ENCODE results near the gene LYZL1. TPM values are rescaled to one million over a fixed set of nuclear protein-coding genes. Genes with fewer than 3 reads are reported as not detected.

LYZL1 gene
- total RNA-seq, 1 donor from 2014 or later = not detected

DNA sequence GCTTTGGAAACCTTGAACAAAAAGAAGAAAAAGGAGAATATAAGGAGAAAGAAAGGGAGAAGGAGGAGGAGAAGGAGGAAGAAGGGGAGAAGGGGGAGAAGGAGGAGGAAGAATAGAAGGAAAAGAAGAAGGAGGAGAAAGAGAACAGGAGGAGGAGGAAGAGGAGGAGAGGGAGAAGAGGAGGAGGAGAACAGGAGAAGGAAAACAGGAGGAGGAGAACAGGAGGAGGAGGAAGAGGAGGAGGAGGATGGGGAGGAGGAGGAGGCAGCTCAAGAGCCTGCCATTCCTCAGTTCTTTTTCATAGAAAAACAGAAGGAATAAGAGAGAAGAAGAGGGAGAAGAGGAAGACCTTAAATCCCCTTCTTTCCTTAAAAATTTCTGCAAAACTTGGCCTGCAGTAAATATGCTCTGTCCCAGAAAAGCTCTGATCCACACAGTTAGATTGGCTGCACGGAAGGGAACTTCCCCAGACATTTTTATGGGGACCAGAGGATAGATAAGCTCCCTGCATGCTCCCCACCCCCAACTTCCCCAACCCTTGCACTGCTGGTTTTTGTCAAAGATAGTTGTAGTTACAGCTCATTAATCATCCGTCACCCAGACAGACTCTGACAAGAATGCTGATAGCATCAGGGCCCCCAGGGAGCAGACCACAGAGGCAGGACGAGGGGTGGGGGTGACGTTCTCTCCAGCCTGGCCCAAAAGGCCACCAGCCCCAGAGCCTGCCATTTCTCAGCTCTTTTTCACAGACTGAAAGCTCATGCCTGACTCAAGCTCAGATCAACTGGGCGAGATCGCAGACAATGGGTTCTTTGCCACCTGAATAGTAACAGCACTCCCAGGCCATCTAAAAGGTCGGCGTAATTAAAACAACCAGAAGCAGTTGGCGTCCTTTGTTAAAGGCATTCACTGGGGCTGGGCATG, 34.5 kb upstream of the LYZL1 start:
- no peak for TF ChIP-seq POLR2AphosphoS5 (IDR thresholded peaks at IDR 0.05; ENCODE audit: insufficient read depth in 1 of 2, low read depth in 1 of 2)
- TF ChIP-seq, protein P1, sequence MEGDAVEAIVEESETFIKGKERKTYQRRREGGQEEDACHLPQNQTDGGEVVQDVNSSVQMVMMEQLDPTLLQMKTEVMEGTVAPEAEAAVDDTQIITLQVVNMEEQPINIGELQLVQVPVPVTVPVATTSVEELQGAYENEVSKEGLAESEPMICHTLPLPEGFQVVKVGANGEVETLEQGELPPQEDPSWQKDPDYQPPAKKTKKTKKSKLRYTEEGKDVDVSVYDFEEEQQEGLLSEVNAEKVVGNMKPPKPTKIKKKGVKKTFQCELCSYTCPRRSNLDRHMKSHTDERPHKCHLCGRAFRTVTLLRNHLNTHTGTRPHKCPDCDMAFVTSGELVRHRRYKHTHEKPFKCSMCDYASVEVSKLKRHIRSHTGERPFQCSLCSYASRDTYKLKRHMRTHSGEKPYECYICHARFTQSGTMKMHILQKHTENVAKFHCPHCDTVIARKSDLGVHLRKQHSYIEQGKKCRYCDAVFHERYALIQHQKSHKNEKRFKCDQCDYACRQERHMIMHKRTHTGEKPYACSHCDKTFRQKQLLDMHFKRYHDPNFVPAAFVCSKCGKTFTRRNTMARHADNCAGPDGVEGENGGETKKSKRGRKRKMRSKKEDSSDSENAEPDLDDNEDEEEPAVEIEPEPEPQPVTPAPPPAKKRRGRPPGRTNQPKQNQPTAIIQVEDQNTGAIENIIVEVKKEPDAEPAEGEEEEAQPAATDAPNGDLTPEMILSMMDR (IDR thresholded peaks at IDR 0.05) = no peak
- H3K36me3 ChIP-seq = no peaks in the 10 kb centered on the region
- H3K9me3 ChIP-seq = no peaks in the 10 kb centered on the region
- no peak overlapping the region for H3K4me3 ChIP-seq
- H3K27me3 ChIP-seq = no peaks in the 10 kb centered on the region
- intact Hi-C loops (cut with DNase I) = loop anchor here (5.0 kb wide), 1 partner anchor 137 kb away; no protein-coding TSS in a partner anchor
- H3K27ac ChIP-seq = no peak overlapping the region
- H3K4me1 ChIP-seq = peaks cover 40% of the 10 kb centered on the region
- DNase-seq (ENCODE audit: extremely low spot score in 2 of 2) = no peak

DNA sequence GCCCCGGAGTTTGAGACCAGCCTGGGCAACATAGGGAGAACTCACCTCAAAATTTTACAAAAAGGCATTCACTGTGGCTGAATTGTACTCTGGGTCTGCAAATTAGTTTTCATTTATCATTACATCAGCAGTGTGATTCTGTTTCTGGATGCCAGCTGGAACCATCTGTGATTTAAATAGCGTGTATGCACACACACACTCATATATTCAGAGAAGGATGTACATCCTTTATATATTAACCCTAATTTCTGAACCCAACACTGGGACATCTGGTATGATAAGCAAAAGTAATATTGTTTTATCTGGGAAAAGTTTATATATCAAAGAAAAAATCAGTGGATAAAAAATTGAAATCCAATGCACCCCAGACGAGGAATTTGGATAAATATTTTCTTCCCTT, 33.8 kb upstream of the LYZL1 start:
- TF ChIP-seq, protein P1 (IDR thresholded peaks at IDR 0.05) = no peak
- TF ChIP-seq POLR2A (IDR thresholded peaks at IDR 0.05) = no peak
- TF ChIP-seq POLR2AphosphoS5 (IDR thresholded peaks at IDR 0.05; ENCODE audit: insufficient read depth in 1 of 2, low read depth in 1 of 2) = no peak
- H3K27ac ChIP-seq = peak overlapping the region; percentile 71
- peaks cover 40% of the 10 kb centered on the region for H3K4me1 ChIP-seq
- H3K9me3 ChIP-seq = no peaks in the 10 kb centered on the region
- no peak overlapping the region for H3K4me3 ChIP-seq
- no peak for DNase-seq (ENCODE audit: extremely low spot score in 2 of 2)
- H3K27me3 ChIP-seq = no peaks in the 10 kb centered on the region
- no peaks in the 10 kb centered on the region for H3K36me3 ChIP-seq
- intact Hi-C loops (cut with DNase I) = loop anchor here (5.0 kb wide), 1 partner anchor 138 kb away; no protein-coding TSS in a partner anchor

DNA sequence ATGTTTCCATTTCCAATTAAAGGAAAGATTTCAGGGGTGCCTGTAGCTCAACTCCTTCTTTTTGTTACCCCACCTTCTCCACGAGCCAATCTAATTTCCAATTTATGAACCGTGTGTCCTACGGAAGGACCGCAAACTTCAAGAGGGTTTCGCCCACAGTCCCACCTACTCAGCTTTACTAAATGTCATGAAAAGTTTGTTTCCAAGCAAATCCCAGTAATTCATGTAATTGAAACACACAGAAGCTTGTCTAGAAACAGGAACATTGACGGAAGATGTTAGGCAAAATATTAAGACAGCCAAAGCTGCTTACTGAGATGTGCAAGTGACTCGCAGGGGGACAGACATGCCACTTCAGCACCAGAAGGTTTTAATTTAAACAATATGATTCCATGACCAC, 32.9 kb upstream of the LYZL1 start:
- no peaks in the 10 kb centered on the region for H3K9me3 ChIP-seq
- peak overlapping the region; percentile 71 for H3K27ac ChIP-seq
- DNase-seq (ENCODE audit: extremely low spot score in 2 of 2) = no peak
- intact Hi-C loops (cut with DNase I) = loop anchor here (5.0 kb wide), 1 partner anchor 139 kb away; no protein-coding TSS in a partner anchor
- TF ChIP-seq, protein P1 (IDR thresholded peaks at IDR 0.05) = no peak
- no peak for TF ChIP-seq POLR2A (IDR thresholded peaks at IDR 0.05)
- TF ChIP-seq POLR2AphosphoS5 (IDR thresholded peaks at IDR 0.05; ENCODE audit: insufficient read depth in 1 of 2, low read depth in 1 of 2) = no peak
- H3K4me1 ChIP-seq = peaks cover 40% of the 10 kb centered on the region
- H3K27me3 ChIP-seq = no peaks in the 10 kb centered on the region
- no peaks in the 10 kb centered on the region for H3K36me3 ChIP-seq
- H3K4me3 ChIP-seq = no peak overlapping the region

DNA sequence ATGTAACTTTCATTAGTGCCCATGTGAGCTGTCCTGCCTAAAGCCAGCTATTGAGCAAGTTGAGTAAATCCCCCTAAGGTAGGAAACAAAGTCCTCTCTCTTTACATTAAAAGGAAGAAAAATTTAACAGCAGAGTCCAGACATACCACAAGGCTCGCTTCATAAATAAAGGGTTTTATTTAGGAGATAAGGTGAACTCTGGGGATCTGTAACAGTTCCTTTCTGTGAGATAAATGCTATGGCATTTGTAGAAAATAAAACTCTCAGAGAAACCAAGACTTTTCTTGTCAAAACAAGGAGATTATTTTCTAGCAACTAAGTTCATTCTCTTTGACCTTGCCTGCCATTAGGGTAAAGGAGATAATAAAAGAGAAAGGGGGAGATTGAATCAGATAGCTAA, 32.3 kb upstream of the LYZL1 start:
- intact Hi-C loops (cut with DNase I) = loop anchor here (5.0 kb wide), 1 partner anchor 139 kb away; no protein-coding TSS in a partner anchor
- Histone ChIP-seq H3K9me3 (no peaks in the 10 kb centered on the region), H3K36me3 (no peaks in the 10 kb centered on the region), H3K27me3 (no peaks in the 10 kb centered on the region), H3K27ac (peak overlapping the region; percentile 71), H3K4me3 (no peak overlapping the region), H3K4me1 (peaks cover 40% of the 10 kb centered on the region)
- TF ChIP-seq POLR2A (IDR thresholded peaks at IDR 0.05) (no peak), POLR2AphosphoS5 (IDR thresholded peaks at IDR 0.05; ENCODE audit: insufficient read depth in 1 of 2, low read depth in 1 of 2) (no peak)
- TF ChIP-seq, protein P1 (IDR thresholded peaks at IDR 0.05) = no peak
- no peak for DNase-seq (ENCODE audit: extremely low spot score in 2 of 2)
